Measurements from ENCODE around the gene ELAVL3. TPM values are rescaled to one million over a fixed set of nuclear protein-coding genes. Genes with fewer than 3 reads are reported as not detected.
"Not testable (repeated sequence)": the region's sequence is repeated elsewhere in the genome, so short reads cannot be mapped to it uniquely, and the experiment has no call there.

The ELAVL3 gene
- polyA plus RNA-seq, 5 donors, result 0.05 to 0.19 (median 0.11) TPM; not detected in 1

- no peak for DNase-seq
These were observed 45.0 kb downstream of the ELAVL3 start for GRCh38 chr19:11435833-11436313.

- peak; percentile 99 for DNase-seq
These were observed 45.6 kb downstream of the ELAVL3 start, which contains the start of the genes ODAD3 and PRKCSH for GRCh38 chr19:11435057-11435832. ODAD3 (minus strand) TSS chr19:11435121; CDS start chr19:11435016, 105 bp downstream. PRKCSH (plus strand) TSS chr19:11435635; CDS start chr19:11436118, 483 bp downstream.

- no peak for DNase-seq
These were observed 46.2 kb downstream of the ELAVL3 start for GRCh38 chr19:11434703-11435056.

- not testable (repeated sequence) for DNase-seq
These were observed 47.3 kb downstream of the ELAVL3 start for GRCh38 chr19:11433526-11433925.

- DNase-seq, result no peak
These were observed 54.2 kb downstream of the ELAVL3 start for GRCh38 chr19:11426656-11427055.

GRCh38 chr19:11425719-11426457 is 55.0 kb downstream of the ELAVL3 start:
- DNase-seq, result no peak

- DNase-seq, result no peak
These were observed 57.1 kb downstream of the ELAVL3 start for GRCh38 chr19:11423791-11424181.

- no peak for DNase-seq
These were observed 57.6 kb downstream of the ELAVL3 start for GRCh38 chr19:11423164-11423790.

- no peak for DNase-seq
These were observed 58.4 kb downstream of the ELAVL3 start for GRCh38 chr19:11422163-11423065.

GRCh38 chr19:11421371-11422098 is 59.3 kb downstream of the ELAVL3 start:
- DNase-seq, result no peak

GRCh38 chr19:11420429-11421370 is 60.1 kb downstream of the ELAVL3 start:
- DNase-seq, result peak in 1 of 2 donors; percentile 46

- DNase-seq, result peak; percentile 48 to 56
These were observed 62.0 kb downstream of the ELAVL3 start, which contains the start of gene RGL3 for GRCh38 chr19:11418549-11419506. RGL3 (minus strand) TSS chr19:11419314; CDS start chr19:11419278, 36 bp downstream.

GRCh38 chr19:11418094-11418548 is 62.7 kb downstream of the ELAVL3 start:
- no peak for DNase-seq

GRCh38 chr19:11416346-11417052 is 64.3 kb downstream of the ELAVL3 start:
- no peak for DNase-seq

GRCh38 chr19:11414544-11414943 is 66.3 kb downstream of the ELAVL3 start:
- DNase-seq, result no peak

GRCh38 chr19:11410682-11411081 is 70.2 kb downstream of the ELAVL3 start:
- DNase-seq, result no peak

- DNase-seq, result no peak
These were observed 72.3 kb downstream of the ELAVL3 start for GRCh38 chr19:11408591-11408990.
